ENCODE results near the gene ULK1.

The ULK1 gene

DNA sequence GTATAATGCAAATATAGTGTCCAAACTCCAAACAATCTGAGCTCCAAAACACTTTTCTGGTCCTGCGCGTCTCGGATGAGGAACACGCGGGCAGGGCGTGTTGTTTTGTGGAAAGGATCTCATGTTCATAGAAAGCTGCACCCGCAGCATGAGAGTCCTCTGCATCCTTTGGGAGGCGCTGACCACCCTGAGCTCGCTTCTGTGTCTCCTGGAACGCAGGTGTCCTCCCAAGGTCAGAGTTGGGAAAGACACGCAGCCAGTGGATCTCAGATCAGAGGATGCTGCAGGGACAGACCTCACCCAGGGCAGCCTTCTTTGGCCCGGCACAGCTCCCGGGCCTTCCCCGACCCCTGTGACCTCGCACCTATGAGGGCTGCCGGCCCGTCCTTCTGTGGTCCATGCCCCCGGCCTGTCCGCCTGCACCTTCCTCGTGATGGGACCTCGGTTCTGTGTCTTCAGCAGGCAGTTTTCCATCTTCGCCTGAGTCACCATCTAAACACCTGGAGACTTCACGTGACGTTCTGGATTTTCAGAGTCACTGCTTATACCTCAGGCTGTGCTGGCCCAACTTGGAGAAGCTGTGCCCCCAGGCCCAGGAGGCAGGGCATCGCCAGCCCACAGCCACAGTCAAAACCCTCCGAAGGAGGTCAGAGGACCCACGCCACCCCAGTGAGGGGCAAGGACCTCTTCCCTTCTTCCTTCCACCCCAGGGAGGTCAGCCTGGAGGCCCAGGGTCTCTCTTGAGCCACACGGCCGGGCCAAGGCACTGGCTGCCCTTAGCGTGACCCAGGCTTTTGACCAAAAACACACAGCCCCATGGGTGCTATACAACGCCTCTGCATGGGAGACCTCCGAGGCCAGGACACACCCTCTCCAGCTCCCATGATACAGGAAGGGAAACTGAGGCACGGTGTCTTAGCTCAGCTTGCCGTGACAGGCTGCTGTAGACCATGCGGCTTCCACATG lies 40.3 kb upstream of the ULK1 start:
- peaks cover 8% of the 10 kb centered on the region for H3K4me1 ChIP-seq (ENCODE audit: control insufficient read depth, low read length)
- peaks cover 24% of the 10 kb centered on the region for H3K27me3 ChIP-seq (ENCODE audit: control insufficient read depth, low read length)
- no peaks in the 10 kb centered on the region for H3K36me3 ChIP-seq (ENCODE audit: control insufficient read depth, low read length)
- no peaks in the 10 kb centered on the region for H3K9me3 ChIP-seq (ENCODE audit: control insufficient read depth, insufficient read depth, low read length)
- no peaks in the 10 kb centered on the region for H3F3A ChIP-seq (ENCODE audit: control insufficient read depth, insufficient read depth)
- H3K4me2 ChIP-seq (ENCODE audit: low read length) = no peak overlapping the region
- no peak overlapping the region for H3K4me3 ChIP-seq (ENCODE audit: low read length)
- no peaks in the 10 kb centered on the region for H3K79me2 ChIP-seq (ENCODE audit: control insufficient read depth, low read length)
- no peak for TF ChIP-seq EZH2phosphoT487 (IDR thresholded peaks at IDR 0.05; ENCODE audit: borderline replicate concordance, low read length)
- TF ChIP-seq, protein P1, sequence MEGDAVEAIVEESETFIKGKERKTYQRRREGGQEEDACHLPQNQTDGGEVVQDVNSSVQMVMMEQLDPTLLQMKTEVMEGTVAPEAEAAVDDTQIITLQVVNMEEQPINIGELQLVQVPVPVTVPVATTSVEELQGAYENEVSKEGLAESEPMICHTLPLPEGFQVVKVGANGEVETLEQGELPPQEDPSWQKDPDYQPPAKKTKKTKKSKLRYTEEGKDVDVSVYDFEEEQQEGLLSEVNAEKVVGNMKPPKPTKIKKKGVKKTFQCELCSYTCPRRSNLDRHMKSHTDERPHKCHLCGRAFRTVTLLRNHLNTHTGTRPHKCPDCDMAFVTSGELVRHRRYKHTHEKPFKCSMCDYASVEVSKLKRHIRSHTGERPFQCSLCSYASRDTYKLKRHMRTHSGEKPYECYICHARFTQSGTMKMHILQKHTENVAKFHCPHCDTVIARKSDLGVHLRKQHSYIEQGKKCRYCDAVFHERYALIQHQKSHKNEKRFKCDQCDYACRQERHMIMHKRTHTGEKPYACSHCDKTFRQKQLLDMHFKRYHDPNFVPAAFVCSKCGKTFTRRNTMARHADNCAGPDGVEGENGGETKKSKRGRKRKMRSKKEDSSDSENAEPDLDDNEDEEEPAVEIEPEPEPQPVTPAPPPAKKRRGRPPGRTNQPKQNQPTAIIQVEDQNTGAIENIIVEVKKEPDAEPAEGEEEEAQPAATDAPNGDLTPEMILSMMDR (IDR thresholded peaks at IDR 0.05; ENCODE audit: low read depth, low read length, poor library complexity, severe bottlenecking) = no peak
- no peaks in the 10 kb centered on the region; the same call in 1 of the 2 replicates for H4K20me1 ChIP-seq (ENCODE audit: control insufficient read depth, insufficient read depth, low read depth, low read length)
- no peaks in the 10 kb centered on the region for H3K9me2 ChIP-seq (replicated peaks; ENCODE audit: control insufficient read depth, low read length)
- H3K27ac ChIP-seq (ENCODE audit: low read depth, low read length) = no peak overlapping the region

DNA sequence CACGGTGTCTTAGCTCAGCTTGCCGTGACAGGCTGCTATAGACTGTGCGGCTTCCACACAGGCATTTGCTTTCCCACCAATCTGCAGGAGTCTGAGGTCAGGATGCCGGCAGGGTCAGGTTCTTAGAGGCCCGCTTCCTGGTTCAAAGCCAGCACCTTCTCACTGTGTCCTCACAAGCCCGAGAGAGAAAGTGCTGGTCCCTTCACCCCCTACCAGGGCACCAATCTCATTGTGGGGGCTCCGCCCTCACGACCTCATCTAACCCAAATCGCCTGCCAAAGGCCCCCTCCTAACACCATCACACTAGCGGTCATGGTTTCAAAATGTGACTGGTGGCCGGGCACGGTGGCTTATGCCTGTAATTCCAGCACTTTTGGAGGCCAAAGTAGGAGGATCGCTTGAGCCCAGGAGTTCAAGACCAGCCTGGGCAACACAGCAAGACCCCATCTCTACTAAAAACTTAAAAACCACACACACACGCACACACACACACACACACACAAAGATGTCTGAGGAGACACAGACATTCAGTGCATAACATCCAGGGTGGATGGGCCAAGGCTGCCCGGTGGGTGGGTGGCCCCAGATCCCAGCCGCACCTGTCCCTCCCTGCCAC lies 39.5 kb upstream of the ULK1 start:
- Histone ChIP-seq H3K9me2 (replicated peaks; ENCODE audit: control insufficient read depth, low read length) (no peaks in the 10 kb centered on the region), H3K36me3 (ENCODE audit: control insufficient read depth, low read length) (no peaks in the 10 kb centered on the region), H3K27ac (ENCODE audit: low read depth, low read length) (no peak overlapping the region), H3K4me2 (ENCODE audit: low read length) (no peak overlapping the region), H3K27me3 (ENCODE audit: control insufficient read depth, low read length) (peaks cover 24% of the 10 kb centered on the region), H3K9me3 (ENCODE audit: control insufficient read depth, insufficient read depth, low read length) (no peaks in the 10 kb centered on the region), H3F3A (ENCODE audit: control insufficient read depth, insufficient read depth) (no peaks in the 10 kb centered on the region), H3K4me3 (ENCODE audit: low read length) (no peak overlapping the region), H3K4me1 (ENCODE audit: control insufficient read depth, low read length) (peaks cover 8% of the 10 kb centered on the region), H3K79me2 (ENCODE audit: control insufficient read depth, low read length) (no peaks in the 10 kb centered on the region), H4K20me1 (ENCODE audit: control insufficient read depth, insufficient read depth, low read depth, low read length) (no peaks in the 10 kb centered on the region; the same call in 1 of the 2 replicates)
- TF ChIP-seq, protein P1 (IDR thresholded peaks at IDR 0.05; ENCODE audit: low read depth, low read length, poor library complexity, severe bottlenecking) = no peak
- no peak for TF ChIP-seq EZH2phosphoT487 (IDR thresholded peaks at IDR 0.05; ENCODE audit: borderline replicate concordance, low read length)

DNA sequence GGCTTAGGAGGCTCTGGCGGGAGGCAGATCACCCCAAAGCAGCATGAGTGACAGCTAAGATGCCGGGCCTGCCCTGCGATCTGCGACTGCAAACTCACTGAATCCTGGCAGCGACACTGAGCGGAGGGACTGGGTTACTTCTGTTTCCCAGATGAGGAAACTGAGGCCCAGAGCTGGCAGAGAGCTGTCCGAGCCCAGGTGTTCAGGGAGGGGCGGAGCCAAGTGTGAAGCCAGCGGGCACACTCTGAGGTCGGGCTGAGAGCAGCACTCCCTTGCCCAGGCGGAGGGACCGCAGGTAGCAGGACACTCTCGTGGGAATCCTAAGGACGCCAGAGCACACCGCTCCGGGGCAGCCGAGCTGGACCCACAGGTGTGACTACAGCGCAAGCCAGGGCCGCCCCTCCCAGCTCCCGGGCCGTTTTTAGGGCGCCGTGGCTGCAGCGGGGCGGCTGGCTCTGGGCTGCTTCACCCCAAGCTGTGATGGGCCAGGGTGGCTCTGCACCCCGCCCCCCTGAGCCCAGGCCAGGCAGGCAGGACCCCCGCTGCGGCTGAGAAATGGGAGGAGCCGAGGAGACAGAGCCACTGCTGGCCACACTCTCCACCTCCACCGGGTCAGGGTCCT lies 38.8 kb upstream of the ULK1 start:
- Histone ChIP-seq H3K79me2 (ENCODE audit: control insufficient read depth, low read length) (no peaks in the 10 kb centered on the region), H3K36me3 (ENCODE audit: control insufficient read depth, low read length) (no peaks in the 10 kb centered on the region), H3F3A (ENCODE audit: control insufficient read depth, insufficient read depth) (no peaks in the 10 kb centered on the region), H3K27ac (ENCODE audit: low read depth, low read length) (no peak overlapping the region), H3K4me3 (ENCODE audit: low read length) (no peak overlapping the region), H3K9me2 (replicated peaks; ENCODE audit: control insufficient read depth, low read length) (no peaks in the 10 kb centered on the region), H3K9me3 (ENCODE audit: control insufficient read depth, insufficient read depth, low read length) (no peaks in the 10 kb centered on the region), H4K20me1 (ENCODE audit: control insufficient read depth, insufficient read depth, low read depth, low read length) (no peaks in the 10 kb centered on the region; the same call in 1 of the 2 replicates), H3K27me3 (ENCODE audit: control insufficient read depth, low read length) (peaks cover 24% of the 10 kb centered on the region), H3K4me2 (ENCODE audit: low read length) (no peak overlapping the region), H3K4me1 (ENCODE audit: control insufficient read depth, low read length) (peaks cover 8% of the 10 kb centered on the region)
- TF ChIP-seq EZH2phosphoT487 (IDR thresholded peaks at IDR 0.05; ENCODE audit: borderline replicate concordance, low read length) = no peak
- TF ChIP-seq, protein P1 (IDR thresholded peaks at IDR 0.05; ENCODE audit: low read depth, low read length, poor library complexity, severe bottlenecking) = no peak
